ENCODE data around the gene LYZL2. TPM values are rescaled to one million over a fixed set of nuclear protein-coding genes. Genes with fewer than 3 reads are reported as not detected.

The LYZL2 gene
- total and polyA plus RNA-seq, 2 of the 8 experiments (the other 6 are each of a cell fraction or from before 2014, with no cell fraction given), result not detected

DNA sequence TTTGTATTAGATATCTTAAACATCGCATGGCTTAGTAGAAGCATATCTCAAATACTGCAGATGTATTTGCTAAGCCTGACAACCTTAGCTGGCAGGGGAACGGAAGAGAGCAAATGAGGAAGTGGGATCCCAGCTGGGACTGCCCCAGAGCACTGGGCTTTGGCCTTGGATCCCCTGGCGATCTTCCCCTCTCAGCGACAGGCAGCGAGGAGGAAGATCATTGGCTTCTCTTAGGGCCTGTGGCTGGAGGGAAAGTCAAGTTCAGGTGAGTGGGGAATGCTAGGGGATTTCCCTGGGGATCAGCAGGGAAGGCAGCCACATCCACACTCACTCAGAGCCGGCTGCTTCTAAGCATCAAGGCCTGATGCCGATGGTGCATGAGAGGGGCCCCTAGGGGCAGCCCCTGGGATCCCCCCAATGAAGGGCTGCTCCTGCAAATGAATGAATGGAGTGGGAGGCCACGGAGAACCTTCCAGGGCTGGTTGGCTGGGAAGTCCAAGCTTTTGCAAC is 42.0 kb downstream of the LYZL2 start (continued):
- TF ChIP-seq, protein P1, sequence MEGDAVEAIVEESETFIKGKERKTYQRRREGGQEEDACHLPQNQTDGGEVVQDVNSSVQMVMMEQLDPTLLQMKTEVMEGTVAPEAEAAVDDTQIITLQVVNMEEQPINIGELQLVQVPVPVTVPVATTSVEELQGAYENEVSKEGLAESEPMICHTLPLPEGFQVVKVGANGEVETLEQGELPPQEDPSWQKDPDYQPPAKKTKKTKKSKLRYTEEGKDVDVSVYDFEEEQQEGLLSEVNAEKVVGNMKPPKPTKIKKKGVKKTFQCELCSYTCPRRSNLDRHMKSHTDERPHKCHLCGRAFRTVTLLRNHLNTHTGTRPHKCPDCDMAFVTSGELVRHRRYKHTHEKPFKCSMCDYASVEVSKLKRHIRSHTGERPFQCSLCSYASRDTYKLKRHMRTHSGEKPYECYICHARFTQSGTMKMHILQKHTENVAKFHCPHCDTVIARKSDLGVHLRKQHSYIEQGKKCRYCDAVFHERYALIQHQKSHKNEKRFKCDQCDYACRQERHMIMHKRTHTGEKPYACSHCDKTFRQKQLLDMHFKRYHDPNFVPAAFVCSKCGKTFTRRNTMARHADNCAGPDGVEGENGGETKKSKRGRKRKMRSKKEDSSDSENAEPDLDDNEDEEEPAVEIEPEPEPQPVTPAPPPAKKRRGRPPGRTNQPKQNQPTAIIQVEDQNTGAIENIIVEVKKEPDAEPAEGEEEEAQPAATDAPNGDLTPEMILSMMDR (IDR thresholded peaks at IDR 0.05; ENCODE audit: control extremely low read depth in 1 of 3, insufficient read depth in 1 of 3, low read depth in 1 of 3, low read length in 3 of 3), result peak; percentile 48 to 54 (median 49)
